Neural progenitor cell (in vitro differentiated cells): ENCODE results near the gene TUBB. TPM values are rescaled to one million over a fixed set of nuclear protein-coding genes. Genes with fewer than 3 reads are reported as not detected.

Experiments
- DNase-seq: peaks from one replicate; pipeline ENCODE4 v3.0.0-alpha.2; 2016; ENCODE audit warnings: low spot score
- H2AFZ ChIP-seq: fragments of 200-600 bp; sonication (generic); replicated peaks from 2 replicates; pipeline ENCODE4 v1.6.1; 2016; ENCODE audit warnings: antibody characterized with exemption
- H3F3A ChIP-seq: fragments of 200-600 bp; sonication (generic); 2 replicates; pipeline ENCODE4 v1.6.1; 2016; ENCODE audit warnings: antibody characterized with exemption, low read depth
- H3K27ac ChIP-seq: fragments of 200-600 bp; sonication (generic); 2 replicates; pipeline ENCODE4 v1.5.1; 2016; ENCODE audit warnings: mild to moderate bottlenecking
- H3K27me3 ChIP-seq: fragments of 200-600 bp; sonication (generic); 2 replicates; pipeline ENCODE4 v1.6.1; 2016; ENCODE audit warnings: mild to moderate bottlenecking, moderate library complexity
- H3K36me3 ChIP-seq: fragments of 200-600 bp; sonication (generic); 2 replicates; pipeline ENCODE4 v1.5.1; 2016
- H3K4me1 ChIP-seq: fragments of 200-600 bp; sonication (generic); 2 replicates; pipeline ENCODE4 v1.6.1; 2016; ENCODE audit warnings: mixed run types
- H3K4me2 ChIP-seq: fragments of 200-600 bp; sonication (generic); 2 replicates; pipeline ENCODE4 v1.6.1; 2016
- H3K4me3 ChIP-seq: fragments of 200-600 bp; sonication (generic); 2 replicates; pipeline ENCODE4 v1.5.1; 2016
- H3K79me2 ChIP-seq: fragments of 200-600 bp; sonication (generic); 2 replicates; pipeline ENCODE4 v1.6.1; 2016; ENCODE audit warnings: low read depth
- H3K9ac ChIP-seq: fragments of 200-600 bp; sonication (generic); 2 replicates; pipeline ENCODE4 v1.6.1; 2016
- H3K9me3 ChIP-seq: fragments of 200-600 bp; sonication (generic); 2 replicates; pipeline ENCODE4 v1.5.1; 2016; ENCODE audit warnings: low read depth
- H4K20me1 ChIP-seq: fragments of 200-600 bp; sonication (generic); 2 replicates; pipeline ENCODE4 v1.6.1; 2016; ENCODE audit warnings: low read depth
- H3K27ac Mint-ChIP-seq: 3 replicates; pipeline ENCODE4 v1.8.0; 2021; ENCODE audit warnings: mixed read lengths
- H3K27me3 Mint-ChIP-seq: 2 replicates; pipeline ENCODE4 v1.8.0; 2022; ENCODE audit warnings: low read depth, mild to moderate bottlenecking, inconsistent platforms, moderate library complexity, mixed read lengths; ENCODE audit not compliant: insufficient read depth
- H3K36me3 Mint-ChIP-seq: 3 replicates; pipeline ENCODE4 v1.8.0; 2021; ENCODE audit warnings: mixed read lengths
- H3K4me1 Mint-ChIP-seq: 3 replicates; pipeline ENCODE4 v1.8.0; 2021; ENCODE audit warnings: mixed read lengths
- H3K4me3 Mint-ChIP-seq: 3 replicates; pipeline ENCODE4 v1.8.0; 2021; ENCODE audit warnings: mild to moderate bottlenecking, moderate library complexity, mixed read lengths
- H3K9me3 Mint-ChIP-seq: 3 replicates; pipeline ENCODE4 v1.8.0; 2020; ENCODE audit warnings: mixed read lengths
- EZH2 ChIP-seq: fragments of 200-600 bp; sonication (generic); IDR thresholded peaks from 2 replicates; pipeline ENCODE4 v1.6.1; 2017; ENCODE audit warnings: antibody characterized with exemption, mild to moderate bottlenecking, moderate library complexity
- EZH2phosphoT487 ChIP-seq: fragments of 200-600 bp; sonication (generic); IDR thresholded peaks from 2 replicates; pipeline ENCODE4 v1.6.1; 2017; ENCODE audit warnings: antibody characterized with exemption
- total RNA-seq: library from RNA; depleted of rRNA; stranded (reverse); fragments of >200 nt; gene quantifications from 2 replicates; pipeline ENCODE4 v1.2.3, GENCODE V29; 2015; ENCODE audit warnings: low replicate concordance
- TF ChIP-seq, protein P1 (sequence below): fragments of 200-600 bp; sonication (generic); IDR thresholded peaks from 2 replicates; pipeline ENCODE4 v1.5.1; 2017; ENCODE audit warnings: antibody characterized with exemption, mild to moderate bottlenecking

The TUBB gene
- total RNA-seq, 1 donor from 2014 or later = 1,479 TPM

DNA sequence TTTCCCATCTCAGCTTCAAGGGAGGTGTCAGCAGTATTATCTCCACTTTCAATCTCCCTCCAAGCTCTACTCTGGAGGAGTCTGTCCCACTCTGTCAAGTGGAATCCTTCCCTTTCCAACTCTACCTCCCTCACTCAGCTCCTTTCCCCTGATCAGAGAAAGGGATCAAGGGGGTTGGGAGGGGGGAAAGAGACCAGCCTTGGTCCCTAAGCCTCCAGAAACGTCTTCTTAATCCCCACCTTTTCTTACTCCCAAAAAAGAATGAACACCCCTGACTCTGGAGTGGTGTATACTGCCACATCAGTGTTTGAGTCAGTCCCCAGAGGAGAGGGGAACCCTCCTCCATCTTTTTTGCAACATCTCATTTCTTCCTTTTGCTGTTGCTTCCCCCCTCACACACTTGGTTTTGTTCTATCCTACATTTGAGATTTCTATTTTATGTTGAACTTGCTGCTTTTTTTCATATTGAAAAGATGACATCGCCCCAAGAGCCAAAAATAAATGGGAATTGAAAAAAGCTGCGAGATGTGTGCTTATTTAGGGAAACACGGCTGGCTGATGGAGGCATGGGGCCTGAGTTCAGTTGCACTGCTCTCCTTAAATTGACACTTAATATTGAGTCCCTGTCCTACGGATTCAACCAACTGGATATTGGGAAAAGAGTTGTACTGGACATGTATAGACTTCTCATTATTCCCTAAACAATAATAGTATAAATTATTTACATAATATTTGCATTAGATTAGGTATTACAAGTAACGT is 4.9 kb downstream of the TUBB start:
- H3K79me2 ChIP-seq = peaks cover 50% of the 10 kb centered on the region
- no peak overlapping the region for H2AFZ ChIP-seq
- peak overlapping the region; percentile 39 for H3K4me2 ChIP-seq
- Mint-ChIP-seq H3K9me3 (peaks cover 2% of the 10 kb centered on the region), H3K27ac (no peak overlapping the region), H3K4me1 (peaks cover 31% of the 10 kb centered on the region), H3K4me3 (peak overlapping the region; percentile 46), H3K27me3 (peaks cover 13% of the 10 kb centered on the region), H3K36me3 (peaks cover 37% of the 10 kb centered on the region)
- no peaks in the 10 kb centered on the region for H3K9me3 ChIP-seq
- peaks cover 12% of the 10 kb centered on the region for H3K4me1 ChIP-seq
- H3K36me3 ChIP-seq = peaks cover 10% of the 10 kb centered on the region
- H3K9ac ChIP-seq = no peak overlapping the region
- H3F3A ChIP-seq = peaks cover 82% of the 10 kb centered on the region
- no peaks in the 10 kb centered on the region for H3K27me3 ChIP-seq
- H3K4me3 ChIP-seq = no peak overlapping the region
- peak overlapping the region; percentile 60 for H3K27ac ChIP-seq
- TF ChIP-seq EZH2 (no peak), EZH2phosphoT487 (no peak)
- TF ChIP-seq, protein P1, sequence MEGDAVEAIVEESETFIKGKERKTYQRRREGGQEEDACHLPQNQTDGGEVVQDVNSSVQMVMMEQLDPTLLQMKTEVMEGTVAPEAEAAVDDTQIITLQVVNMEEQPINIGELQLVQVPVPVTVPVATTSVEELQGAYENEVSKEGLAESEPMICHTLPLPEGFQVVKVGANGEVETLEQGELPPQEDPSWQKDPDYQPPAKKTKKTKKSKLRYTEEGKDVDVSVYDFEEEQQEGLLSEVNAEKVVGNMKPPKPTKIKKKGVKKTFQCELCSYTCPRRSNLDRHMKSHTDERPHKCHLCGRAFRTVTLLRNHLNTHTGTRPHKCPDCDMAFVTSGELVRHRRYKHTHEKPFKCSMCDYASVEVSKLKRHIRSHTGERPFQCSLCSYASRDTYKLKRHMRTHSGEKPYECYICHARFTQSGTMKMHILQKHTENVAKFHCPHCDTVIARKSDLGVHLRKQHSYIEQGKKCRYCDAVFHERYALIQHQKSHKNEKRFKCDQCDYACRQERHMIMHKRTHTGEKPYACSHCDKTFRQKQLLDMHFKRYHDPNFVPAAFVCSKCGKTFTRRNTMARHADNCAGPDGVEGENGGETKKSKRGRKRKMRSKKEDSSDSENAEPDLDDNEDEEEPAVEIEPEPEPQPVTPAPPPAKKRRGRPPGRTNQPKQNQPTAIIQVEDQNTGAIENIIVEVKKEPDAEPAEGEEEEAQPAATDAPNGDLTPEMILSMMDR = no peak
- no peak for DNase-seq
- peaks cover 76% of the 10 kb centered on the region for H4K20me1 ChIP-seq

DNA sequence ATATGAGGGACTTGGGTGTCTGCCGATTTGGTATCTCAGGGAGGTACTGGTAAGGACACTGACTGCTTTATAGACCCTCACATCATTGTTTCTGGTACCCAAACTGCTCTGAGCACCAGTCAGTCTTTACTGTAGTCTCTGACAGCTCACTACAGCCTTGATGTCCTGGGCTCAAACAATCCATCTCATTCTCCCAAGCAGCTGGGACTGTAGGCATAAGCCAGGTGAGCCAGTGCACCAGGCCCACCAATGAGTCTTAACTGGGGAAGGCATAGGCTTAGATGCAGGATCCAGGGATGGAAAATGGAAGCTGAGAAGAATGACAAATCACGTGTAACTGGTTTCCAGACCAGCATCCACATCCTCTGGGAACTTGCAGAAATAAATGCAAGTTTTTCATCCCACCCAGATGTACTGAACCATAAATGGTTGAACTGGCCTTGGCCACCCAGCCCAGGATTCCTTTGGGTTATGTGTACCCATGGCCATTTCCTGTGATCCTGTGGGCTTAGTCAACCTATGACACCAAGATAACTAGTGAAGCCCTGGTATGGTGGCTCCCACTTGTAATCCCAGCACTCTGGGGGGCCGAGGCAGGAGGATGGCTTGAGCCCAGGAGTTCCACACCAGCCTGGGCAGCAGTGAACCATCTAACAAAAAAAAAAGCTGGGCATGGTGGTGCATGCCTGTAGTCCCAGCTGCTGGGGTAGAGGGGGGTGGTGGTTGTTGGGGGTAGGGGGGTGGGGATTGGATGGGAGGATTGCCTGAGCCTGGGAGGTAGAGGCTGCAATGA is 5.8 kb downstream of the TUBB start:
- Mint-ChIP-seq H3K4me1 (peaks cover 33% of the 10 kb centered on the region), H3K4me3 (no peak overlapping the region)
- H3K36me3 ChIP-seq = peaks cover 10% of the 10 kb centered on the region

DNA sequence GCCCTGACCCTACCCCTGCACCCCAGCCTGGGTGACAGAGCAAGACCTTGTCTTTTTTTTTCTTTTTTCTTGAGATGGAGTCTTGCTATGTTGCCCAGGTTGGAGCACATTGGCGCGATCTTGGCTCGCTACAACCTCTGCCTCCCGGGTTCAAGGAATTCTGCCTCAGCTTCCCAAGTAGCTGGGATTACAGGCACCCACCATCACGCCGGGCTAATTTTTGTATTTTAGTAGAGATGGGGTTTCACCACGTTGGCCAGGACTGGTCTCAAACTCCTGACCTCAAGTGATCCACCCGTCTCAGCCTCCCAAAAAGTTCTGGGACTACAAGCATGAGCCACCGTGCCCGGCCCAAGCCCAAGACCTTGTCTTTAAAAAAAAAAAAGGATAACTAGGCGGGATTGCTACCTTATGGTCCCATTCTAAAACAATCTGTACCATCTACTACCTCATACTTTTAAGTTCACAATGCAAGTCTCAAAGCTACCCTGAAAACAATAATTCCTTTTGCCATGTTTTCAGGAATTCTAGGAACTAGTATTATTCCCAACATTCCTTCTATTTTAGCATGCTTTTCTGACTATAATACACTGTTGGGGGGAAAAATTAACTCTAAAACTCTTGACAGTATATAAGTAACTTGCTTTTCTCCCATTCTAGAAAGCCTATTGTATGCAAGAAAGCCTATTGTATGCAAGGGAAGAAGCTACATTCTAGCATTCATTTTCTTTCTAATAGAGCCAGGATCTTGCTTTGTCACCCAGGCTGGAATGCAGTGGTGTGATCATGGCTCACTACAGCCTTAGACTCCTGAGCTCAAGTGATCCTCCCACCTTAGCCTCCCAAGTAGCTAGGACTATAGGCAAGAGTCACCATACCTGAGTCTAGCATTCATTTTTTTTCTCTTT is 6.6 kb downstream of the TUBB start:
- H4K20me1 ChIP-seq = peaks cover 84% of the 10 kb centered on the region
- peaks cover 7% of the 10 kb centered on the region for H3K27me3 Mint-ChIP-seq
- peak overlapping the region; percentile 3 for H3K4me3 Mint-ChIP-seq
- H3K27ac ChIP-seq = peak overlapping the region; percentile 13
- TF ChIP-seq, protein P1 = no peak
- TF ChIP-seq EZH2 (no peak), EZH2phosphoT487 (no peak)
- H2AFZ ChIP-seq = no peak overlapping the region
- no peak overlapping the region for H3K4me3 ChIP-seq
- H3K36me3 Mint-ChIP-seq = peaks cover 36% of the 10 kb centered on the region
- H3K36me3 ChIP-seq = peaks cover 10% of the 10 kb centered on the region
- DNase-seq = no peak
- no peaks in the 10 kb centered on the region for H3K27me3 ChIP-seq
- H3K79me2 ChIP-seq = peaks cover 34% of the 10 kb centered on the region
- no peaks in the 10 kb centered on the region for H3K9me3 Mint-ChIP-seq
- no peak overlapping the region for H3K4me2 ChIP-seq
- peaks cover 72% of the 10 kb centered on the region for H3F3A ChIP-seq
- no peak overlapping the region for H3K9ac ChIP-seq
- H3K9me3 ChIP-seq = no peaks in the 10 kb centered on the region
- no peak overlapping the region for H3K27ac Mint-ChIP-seq
- peaks cover 12% of the 10 kb centered on the region for H3K4me1 ChIP-seq
- H3K4me1 Mint-ChIP-seq = peaks cover 33% of the 10 kb centered on the region

More for the DNA sequence above, 5.8 kb downstream of the TUBB start:
- Histone ChIP-seq H3K27me3 (no peaks in the 10 kb centered on the region), H2AFZ (no peak overlapping the region), H3K4me1 (peaks cover 12% of the 10 kb centered on the region), H3K4me3 (no peak overlapping the region), H3K4me2 (no peak overlapping the region), H3K9me3 (no peaks in the 10 kb centered on the region), H3K79me2 (peaks cover 42% of the 10 kb centered on the region), H4K20me1 (peaks cover 83% of the 10 kb centered on the region), H3K27ac (peak overlapping the region; percentile 60), H3F3A (peaks cover 75% of the 10 kb centered on the region), H3K9ac (no peak overlapping the region)
- Mint-ChIP-seq H3K36me3 (peaks cover 37% of the 10 kb centered on the region), H3K9me3 (no peaks in the 10 kb centered on the region), H3K27ac (no peak overlapping the region), H3K27me3 (peaks cover 7% of the 10 kb centered on the region)
- TF ChIP-seq EZH2 = no peak
- TF ChIP-seq, protein P1 = no peak
- no peak for TF ChIP-seq EZH2phosphoT487
- no peak for DNase-seq
